Activated naive CD4-positive, alpha-beta T cell treated with anti-CD3 and anti-CD28 coated beads for 36 hours (primary cell): ENCODE data around the gene VPS33A. TPM values are rescaled to one million over a fixed set of nuclear protein-coding genes. Genes with fewer than 3 reads are reported as not detected.

Source experiments
- CTCF ChIA-PET: fragments of 350-600 bp; sonication (Branson Sonifier 250); formaldehyde crosslinking; loops from one replicate; lab custom pipeline; 2021; ENCODE audit warnings: antibody characterized with exemption; lab: Charles Lee
- DNase-seq: peaks from one replicate; pipeline ENCODE4 v3.0.0-alpha.2; 2020
- H3K27ac Mint-ChIP-seq: one replicate; pipeline ENCODE4 v1.8.0; 2021; ENCODE audit warnings: mild to moderate bottlenecking, mixed read lengths
- H3K27me3 Mint-ChIP-seq: one replicate; pipeline ENCODE4 v1.8.0; 2021; ENCODE audit warnings: low read depth, mixed read lengths
- H3K36me3 Mint-ChIP-seq: one replicate; pipeline ENCODE4 v1.8.0; 2021; ENCODE audit warnings: low read depth, mixed read lengths
- H3K4me1 Mint-ChIP-seq: one replicate; pipeline ENCODE4 v1.8.0; 2021; ENCODE audit warnings: low read depth, mixed read lengths
- H3K4me3 Mint-ChIP-seq: one replicate; pipeline ENCODE4 v1.8.0; 2021; ENCODE audit warnings: mild to moderate bottlenecking, moderate library complexity, mixed read lengths
- H3K9me3 Mint-ChIP-seq: one replicate; pipeline ENCODE4 v1.8.0; 2021; ENCODE audit warnings: mixed read lengths
- intact Hi-C: fragments of 100-400 bp; cut with micrococcal nuclease; formaldehyde crosslinking; loops from one replicate; pipeline ENCODE4 v1.15.1; 2023
- total RNA-seq, 2 experiments: library from RNA; stranded (reverse); gene quantifications; one replicate each; pipeline ENCODE4 v1.2.3, GENCODE V29; 2021

Gene VPS33A
- total RNA-seq, 2 experiments from 2014 or later, result 15.9 to 17.2 TPM

- peak; percentile 100 for DNase-seq
- Mint-ChIP-seq H3K27me3 (no peaks in the 10 kb centered on the region), H3K36me3 (peaks cover 16% of the 10 kb centered on the region), H3K4me1 (peaks cover 39% of the 10 kb centered on the region), H3K4me3 (peak within 1 kb of the TSS; percentile 84), H3K9me3 (no peaks in the 10 kb centered on the region), H3K27ac (peak within 1 kb of the TSS; percentile 79)
- CTCF ChIA-PET, result interaction anchor here (1.0 to 1.8 kb wide), 2 partner anchors 41 to 129 kb away, joined by 5 to 6 read pairs; no protein-coding TSS in a partner anchor
- intact Hi-C loops, result loop anchor here (1.0 to 10.0 kb wide), 11 partner anchors 23 to 567 kb away; partner anchors contain the start of genes B3GNT4, DENR, KNTC1 and PSMD9
These were observed 40.5 kb downstream of the VPS33A start, which contains the start of gene DIABLO for GRCh38 chr12:122225683-122226365. Gene DIABLO (minus strand): TSS chr12:122226052. CDS start chr12:122226014, 38 bp downstream.

DNA sequence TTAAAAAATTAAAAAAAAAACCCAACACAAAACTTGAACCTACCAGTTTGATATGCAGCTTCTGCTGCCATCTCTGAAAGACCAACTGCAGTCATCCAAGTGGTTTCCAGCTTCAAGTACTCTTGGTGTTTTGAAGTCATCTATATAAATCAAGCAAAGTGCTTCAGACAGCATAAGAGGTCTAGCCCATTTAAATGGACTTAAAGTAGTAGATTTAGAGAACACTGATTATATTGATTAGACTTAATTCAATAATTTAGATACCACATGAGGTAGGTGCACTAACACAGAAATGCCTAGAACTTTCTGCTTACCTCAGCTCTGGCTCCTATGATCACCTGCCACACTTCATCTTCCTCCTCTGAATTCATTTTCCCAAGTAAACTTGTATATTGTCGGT, 49.8 kb downstream of the VPS33A start:
- intact Hi-C loops, result no loop called here
- peaks cover 33% of the 10 kb centered on the region for H3K36me3 Mint-ChIP-seq

GRCh38 chr12:122215771-122216170, 50.5 kb downstream of the VPS33A start:
- CTCF ChIA-PET, result interaction anchor here (0.7 to 0.9 kb wide), 2 partner anchors 141 to 176 kb away, joined by 3 to 4 read pairs; no protein-coding TSS in a partner anchor
- no peak for DNase-seq
- intact Hi-C loops, result no loop called here
- no peaks in the 10 kb centered on the region for H3K9me3 Mint-ChIP-seq
- peaks cover 32% of the 10 kb centered on the region for H3K36me3 Mint-ChIP-seq
- no peak overlapping the region for H3K27ac Mint-ChIP-seq
- H3K4me3 Mint-ChIP-seq, result no peak overlapping the region
- peaks cover 4% of the 10 kb centered on the region for H3K4me1 Mint-ChIP-seq
- no peaks in the 10 kb centered on the region for H3K27me3 Mint-ChIP-seq

More for the DNA sequence above, 49.8 kb downstream of the VPS33A start:
- Mint-ChIP-seq H3K9me3 (no peaks in the 10 kb centered on the region), H3K4me3 (no peak overlapping the region), H3K27me3 (no peaks in the 10 kb centered on the region), H3K4me1 (peaks cover 10% of the 10 kb centered on the region), H3K27ac (no peak overlapping the region)
- CTCF ChIA-PET, result interaction anchor here (0.7 to 0.9 kb wide), 2 partner anchors 141 to 175 kb away, joined by 3 to 4 read pairs; no protein-coding TSS in a partner anchor
- no peak for DNase-seq

DNA sequence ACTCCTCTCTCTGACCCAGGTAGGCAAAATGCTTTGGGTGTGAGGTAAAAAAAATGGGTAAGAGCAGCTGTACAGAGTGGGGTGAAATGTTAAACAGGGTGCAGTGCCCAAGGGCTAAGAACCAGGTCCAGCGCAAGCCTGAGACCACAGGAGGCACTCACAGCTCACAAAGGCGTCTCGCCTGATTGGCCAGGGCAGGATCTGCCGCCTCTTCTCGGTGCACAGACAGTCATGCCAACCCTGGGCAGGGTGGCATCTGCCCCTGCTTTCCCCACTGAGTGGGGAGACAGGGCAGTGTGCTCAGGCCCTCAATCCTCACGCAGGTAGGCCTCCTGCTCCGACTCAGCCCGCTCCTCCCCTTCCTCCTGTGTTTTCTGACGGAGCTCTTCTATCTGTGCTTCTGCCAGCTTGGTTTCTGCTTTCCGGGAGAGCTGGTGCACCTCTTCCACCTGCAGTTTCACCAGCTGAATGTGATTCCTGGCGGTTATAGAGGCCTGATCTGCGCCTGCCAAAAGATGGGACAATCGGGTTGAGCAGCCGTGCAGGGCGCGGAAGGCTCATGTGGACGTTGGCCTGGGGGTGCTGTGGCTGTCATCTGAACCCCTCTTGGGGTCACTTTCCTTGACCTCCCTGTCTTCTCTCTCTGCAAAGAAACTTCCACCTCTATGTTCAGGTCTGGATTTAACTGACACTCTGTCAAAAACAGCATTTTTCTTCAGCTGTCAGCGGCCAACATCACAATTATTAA, 58.0 kb downstream of the VPS33A start:
- peaks cover 8% of the 10 kb centered on the region for H3K4me1 Mint-ChIP-seq
- no peak overlapping the region for H3K27ac Mint-ChIP-seq
- no peak for DNase-seq
- H3K4me3 Mint-ChIP-seq, result no peak overlapping the region
- H3K27me3 Mint-ChIP-seq, result peaks cover 10% of the 10 kb centered on the region
- CTCF ChIA-PET, result interaction anchor here (0.6 to 1.2 kb wide), 2 partner anchors 15 to 300 kb away, joined by 3 read pairs; no protein-coding TSS in a partner anchor
- no peaks in the 10 kb centered on the region for H3K9me3 Mint-ChIP-seq
- H3K36me3 Mint-ChIP-seq, result peaks cover 20% of the 10 kb centered on the region
- intact Hi-C loops, result no loop called here

- intact Hi-C loops, result no loop called here
- Mint-ChIP-seq H3K9me3 (no peaks in the 10 kb centered on the region), H3K27me3 (peaks cover 10% of the 10 kb centered on the region), H3K36me3 (peaks cover 20% of the 10 kb centered on the region), H3K4me1 (peaks cover 14% of the 10 kb centered on the region), H3K4me3 (no peak overlapping the region), H3K27ac (no peak overlapping the region)
- DNase-seq, result no peak
- CTCF ChIA-PET, result no interaction called here
These were observed 58.9 kb downstream of the VPS33A start for GRCh38 chr12:122207391-122207790.

GRCh38 chr12:122206976-122207375, 59.3 kb downstream of the VPS33A start:
- Mint-ChIP-seq H3K27ac (no peak overlapping the region), H3K4me3 (no peak overlapping the region), H3K27me3 (peaks cover 10% of the 10 kb centered on the region), H3K4me1 (peaks cover 15% of the 10 kb centered on the region), H3K9me3 (no peaks in the 10 kb centered on the region), H3K36me3 (peaks cover 16% of the 10 kb centered on the region)
- no peak for DNase-seq
- CTCF ChIA-PET, result no interaction called here
- intact Hi-C loops, result no loop called here

DNA sequence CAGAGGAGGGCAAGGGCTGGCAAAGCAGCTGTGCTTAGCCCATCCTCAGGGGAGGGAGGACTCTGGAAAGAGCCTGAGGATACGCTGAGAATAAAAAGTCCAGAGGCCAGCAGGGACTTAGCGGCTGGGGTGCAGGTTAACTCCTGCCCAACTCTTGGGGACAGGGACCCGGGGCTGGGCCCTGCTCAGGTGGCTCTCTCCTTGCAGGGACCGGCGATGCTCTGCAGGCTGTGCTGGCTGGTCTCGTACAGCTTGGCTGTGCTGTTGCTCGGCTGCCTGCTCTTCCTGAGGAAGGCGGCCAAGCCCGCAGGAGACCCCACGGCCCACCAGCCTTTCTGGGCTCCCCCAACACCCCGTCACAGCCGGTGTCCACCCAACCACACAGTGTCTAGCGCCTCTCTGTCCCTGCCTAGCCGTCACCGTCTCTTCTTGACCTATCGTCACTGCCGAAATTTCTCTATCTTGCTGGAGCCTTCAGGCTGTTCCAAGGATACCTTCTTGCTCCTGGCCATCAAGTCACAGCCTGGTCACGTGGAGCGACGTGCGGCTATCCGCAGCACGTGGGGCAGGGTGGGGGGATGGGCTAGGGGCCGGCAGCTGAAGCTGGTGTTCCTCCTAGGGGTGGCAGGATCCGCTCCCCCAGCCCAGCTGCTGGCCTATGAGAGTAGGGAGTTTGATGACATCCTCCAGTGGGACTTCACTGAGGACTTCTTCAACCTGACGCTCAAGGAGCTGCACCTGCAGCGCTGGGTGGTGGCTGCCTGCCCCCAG, 60.0 kb downstream of the VPS33A start:
- no peak for DNase-seq
- CTCF ChIA-PET, result interaction anchor here (1.0 kb wide), 1 partner anchor 8 kb away, joined by 5 read pairs; no protein-coding TSS in a partner anchor
- H3K27me3 Mint-ChIP-seq, result peaks cover 10% of the 10 kb centered on the region
- intact Hi-C loops, result no loop called here
- no peaks in the 10 kb centered on the region for H3K9me3 Mint-ChIP-seq
- peaks cover 15% of the 10 kb centered on the region for H3K4me1 Mint-ChIP-seq
- H3K27ac Mint-ChIP-seq, result no peak overlapping the region
- H3K36me3 Mint-ChIP-seq, result peaks cover 12% of the 10 kb centered on the region
- no peak overlapping the region for H3K4me3 Mint-ChIP-seq

- CTCF ChIA-PET, result interaction anchor here (1.0 to 1.1 kb wide), 2 partner anchors 9 to 82 kb away, joined by 3 to 5 read pairs; no protein-coding TSS in a partner anchor
- H3K27ac Mint-ChIP-seq, result no peak overlapping the region
- H3K27me3 Mint-ChIP-seq, result peaks cover 10% of the 10 kb centered on the region
- no peaks in the 10 kb centered on the region for H3K9me3 Mint-ChIP-seq
- peaks cover 10% of the 10 kb centered on the region for H3K36me3 Mint-ChIP-seq
- intact Hi-C loops, result no loop called here
- H3K4me1 Mint-ChIP-seq, result peaks cover 15% of the 10 kb centered on the region
- peak overlapping the region; percentile 65 for H3K4me3 Mint-ChIP-seq
- DNase-seq, result no peak
These were observed 61.0 kb downstream of the VPS33A start for GRCh38 chr12:122205053-122205925.

DNA sequence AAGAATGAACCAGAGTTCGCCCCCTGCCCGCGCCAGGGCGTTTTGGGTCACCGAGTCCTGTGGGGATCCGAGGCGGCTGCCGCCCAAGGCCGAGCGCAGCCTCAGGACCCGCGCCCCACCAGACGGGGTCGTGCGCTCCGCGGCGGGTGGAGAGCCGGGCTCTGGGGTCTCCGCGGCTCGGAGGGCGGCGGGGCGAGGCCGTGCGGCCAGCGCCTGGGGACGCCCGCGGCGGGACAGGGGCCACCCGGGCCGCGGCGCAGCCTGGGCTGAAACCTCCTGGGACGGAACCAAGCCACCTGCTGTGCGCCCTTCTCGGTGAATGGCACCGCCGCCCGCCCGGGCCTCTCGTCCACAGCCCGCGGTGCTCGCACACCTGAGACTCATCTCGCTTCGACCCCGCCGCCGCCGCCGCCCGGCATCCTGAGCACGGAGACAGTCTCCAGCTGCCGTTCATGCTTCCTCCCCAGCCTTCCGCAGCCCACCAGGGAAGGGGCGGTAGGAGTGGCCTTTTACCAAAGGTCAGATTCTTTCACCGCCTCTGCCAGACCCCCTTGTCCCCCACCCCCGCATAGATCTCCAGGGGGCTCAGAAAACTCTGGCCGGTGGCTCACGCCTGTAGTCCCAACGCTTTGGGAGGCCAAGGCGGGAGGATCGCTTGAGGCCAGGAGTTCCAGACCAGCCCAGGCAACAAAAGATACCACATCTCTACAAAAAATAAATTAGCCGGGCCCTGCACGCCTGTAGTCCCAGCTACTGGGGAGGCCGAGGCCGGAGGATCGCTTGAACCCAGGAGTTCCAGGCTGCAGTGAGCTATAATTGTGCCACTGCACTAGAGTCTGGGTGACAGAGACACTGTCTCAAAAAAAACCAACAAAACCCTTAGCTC, 61.9 kb downstream of the VPS33A start:
- Mint-ChIP-seq H3K27ac (no peak overlapping the region), H3K4me3 (peak overlapping the region; percentile 60), H3K4me1 (peaks cover 15% of the 10 kb centered on the region), H3K9me3 (no peaks in the 10 kb centered on the region), H3K27me3 (peaks cover 10% of the 10 kb centered on the region), H3K36me3 (peaks cover 7% of the 10 kb centered on the region)
- intact Hi-C loops, result loop anchor here (5.0 kb wide), 1 partner anchor 63 kb away; the partner anchor contains the start of gene VPS33A
- DNase-seq, result peak; percentile 7
- CTCF ChIA-PET, result interaction anchor here (1.1 kb wide), 1 partner anchor 81 kb away, joined by 3 read pairs; no protein-coding TSS in a partner anchor
